Osteocyte (in vitro differentiated cells): ENCODE data around the gene FANCC. TPM values are rescaled to one million over a fixed set of nuclear protein-coding genes. Genes with fewer than 3 reads are reported as not detected.

Experiments
- DNase-seq: peaks from one replicate; pipeline ENCODE4 v3.0.0; 2021; ENCODE audit warnings: mixed read lengths; ENCODE audit not compliant: unreplicated experiment; ENCODE audit errors: extremely low spot score
- H3K27ac Mint-ChIP-seq: one replicate; pipeline ENCODE4 v1.8.0; 2021; ENCODE audit warnings: mild to moderate bottlenecking, mixed read lengths; ENCODE audit not compliant: unreplicated experiment
- H3K27me3 Mint-ChIP-seq: one replicate; pipeline ENCODE4 v1.8.0; 2021; ENCODE audit warnings: mixed read lengths; ENCODE audit not compliant: unreplicated experiment
- H3K36me3 Mint-ChIP-seq: one replicate; pipeline ENCODE4 v1.8.0; 2021; ENCODE audit warnings: mixed read lengths; ENCODE audit not compliant: unreplicated experiment
- H3K4me1 Mint-ChIP-seq: one replicate; pipeline ENCODE4 v1.8.0; 2021; ENCODE audit warnings: mixed read lengths; ENCODE audit not compliant: unreplicated experiment
- H3K4me3 Mint-ChIP-seq: one replicate; pipeline ENCODE4 v1.8.0; 2021; ENCODE audit warnings: mild to moderate bottlenecking, moderate library complexity, mixed read lengths; ENCODE audit not compliant: unreplicated experiment
- H3K9me3 Mint-ChIP-seq: one replicate; pipeline ENCODE4 v1.8.0; 2021; ENCODE audit warnings: mixed read lengths; ENCODE audit not compliant: unreplicated experiment
- CTCF ChIP-seq: fragments of 200-600 bp; sonication (generic); IDR thresholded peaks from 2 replicates; pipeline ENCODE4 v1.5.0; 2021; ENCODE audit warnings: antibody characterized with exemption, mild to moderate bottlenecking, moderate library complexity
- total RNA-seq: library from RNA; stranded (reverse); gene quantifications from 2 replicates; pipeline ENCODE4 v1.2.1, GENCODE V29; 2021

The FANCC gene
- total RNA-seq, 1 donor from 2014 or later, result 12.3 TPM

- Mint-ChIP-seq H3K4me1 (peaks cover 88% of the 10 kb centered on the region), H3K9me3 (no peaks in the 10 kb centered on the region), H3K4me3 (peak overlapping the region; percentile 33)
Observed at GRCh38 chr9:95057101-95057500, 260.4 kb downstream of the FANCC start.

GRCh38 chr9:95055851-95056551, 261.5 kb downstream of the FANCC start:
- Mint-ChIP-seq H3K27ac (peak overlapping the region; percentile 99), H3K4me1 (peaks cover 94% of the 10 kb centered on the region), H3K27me3 (no peaks in the 10 kb centered on the region), H3K9me3 (no peaks in the 10 kb centered on the region), H3K36me3 (peaks cover 35% of the 10 kb centered on the region), H3K4me3 (peak overlapping the region; percentile 49)
- DNase-seq, result peak; percentile 77
- TF ChIP-seq CTCF, result no peak

More at GRCh38 chr9:95057101-95057500, 260.4 kb downstream of the FANCC start:
- no peak for DNase-seq
- Mint-ChIP-seq H3K36me3 (peaks cover 29% of the 10 kb centered on the region), H3K27ac (peak overlapping the region; percentile 99), H3K27me3 (no peaks in the 10 kb centered on the region)
- no peak for TF ChIP-seq CTCF

- no peak for TF ChIP-seq CTCF
- no peaks in the 10 kb centered on the region for H3K27me3 Mint-ChIP-seq
- H3K9me3 Mint-ChIP-seq, result no peaks in the 10 kb centered on the region
- H3K4me1 Mint-ChIP-seq, result peaks cover 95% of the 10 kb centered on the region
- DNase-seq, result no peak
- H3K4me3 Mint-ChIP-seq, result peak overlapping the region; percentile 49
- H3K36me3 Mint-ChIP-seq, result peaks cover 35% of the 10 kb centered on the region
- H3K27ac Mint-ChIP-seq, result peak overlapping the region; percentile 99
Observed at GRCh38 chr9:95055334-95055850, 262.1 kb downstream of the FANCC start.

- TF ChIP-seq CTCF, result no peak
- Mint-ChIP-seq H3K4me3 (no peak overlapping the region), H3K36me3 (peaks cover 31% of the 10 kb centered on the region), H3K27ac (peak overlapping the region; percentile 78), H3K9me3 (no peaks in the 10 kb centered on the region), H3K27me3 (no peaks in the 10 kb centered on the region), H3K4me1 (peaks cover 95% of the 10 kb centered on the region)
- no peak for DNase-seq
Observed at GRCh38 chr9:95053611-95054570, 263.6 kb downstream of the FANCC start.
